ES-I3 (cell line): ENCODE measurements around the gene MRPS26.
A peak's percentile ranks its signal among the peaks of the same experiment; 100 is the strongest.
"Not testable (repeated sequence)": the region's sequence is repeated elsewhere in the genome, so short reads cannot be mapped to it uniquely, and the experiment has no call there.

ENCODE experiments used
- H3K36me3 ChIP-seq: 2 replicates; pipeline ENCODE4 v1.6.1; 2013; ENCODE audit warnings: mild to moderate bottlenecking, low read length, control low read depth, moderate library complexity; ENCODE audit not compliant: insufficient read depth
- H3K4me1 ChIP-seq: 2 replicates; pipeline ENCODE4 v1.6.1; 2013; ENCODE audit warnings: mild to moderate bottlenecking, control low read depth, low read length; ENCODE audit not compliant: insufficient read depth
- H3K9ac ChIP-seq: 2 replicates; pipeline ENCODE4 v1.6.1; 2013; ENCODE audit warnings: low read depth, mild to moderate bottlenecking, low read length, moderate library complexity
- H3K9me3 ChIP-seq: 2 replicates; pipeline ENCODE4 v1.6.1; 2013; ENCODE audit warnings: mild to moderate bottlenecking, low read length, moderate library complexity; ENCODE audit not compliant: control insufficient read depth, insufficient read depth

The MRPS26 gene

DNA sequence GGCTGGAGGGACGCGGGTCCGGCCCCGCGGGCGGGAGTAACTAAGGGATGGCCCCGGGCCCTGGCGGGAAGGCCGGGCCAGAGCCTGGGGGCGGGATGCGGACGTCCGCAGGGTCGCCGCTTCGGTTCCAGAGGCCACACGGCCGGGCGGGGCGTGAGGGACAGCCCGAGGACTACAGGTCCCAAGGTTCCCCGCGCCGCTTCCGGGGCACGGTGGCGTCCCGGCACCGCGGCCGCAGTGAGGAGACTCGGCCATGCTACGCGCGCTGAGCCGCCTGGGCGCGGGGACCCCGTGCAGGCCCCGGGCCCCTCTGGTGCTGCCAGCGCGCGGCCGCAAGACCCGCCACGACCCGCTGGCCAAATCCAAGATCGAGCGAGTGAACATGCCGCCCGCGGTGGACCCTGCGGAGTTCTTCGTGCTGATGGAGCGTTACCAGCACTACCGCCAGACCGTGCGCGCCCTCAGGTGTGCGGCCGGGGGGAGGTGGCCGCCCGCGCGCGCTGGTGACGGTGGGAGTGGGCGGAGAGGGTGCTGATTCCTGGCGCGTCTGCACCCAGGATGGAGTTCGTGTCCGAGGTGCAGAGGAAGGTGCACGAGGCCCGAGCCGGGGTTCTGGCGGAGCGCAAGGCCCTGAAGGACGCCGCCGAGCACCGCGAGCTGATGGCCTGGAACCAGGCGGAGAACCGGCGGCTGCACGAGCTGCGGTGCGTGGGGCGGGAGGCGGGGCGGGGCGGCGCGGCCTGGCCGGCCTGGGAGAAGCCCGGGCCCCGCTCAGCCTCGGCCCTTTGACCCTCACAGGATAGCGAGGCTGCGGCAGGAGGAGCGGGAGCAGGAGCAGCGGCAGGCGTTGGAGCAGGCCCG lies at the start of gene MRPS26:
Gene MRPS26 (plus strand): TSS at position 237 of the 861 bp plus-strand sequence. CDS start 17 bp downstream, at position 254.
- Histone ChIP-seq H3K9me3 (no peaks in the 10 kb centered on the region), H3K4me1 (peaks cover 11% of the 10 kb centered on the region), H3K36me3 (peaks cover 13% of the 10 kb centered on the region), H3K9ac (peak within 1 kb of the TSS; percentile 91)

DNA sequence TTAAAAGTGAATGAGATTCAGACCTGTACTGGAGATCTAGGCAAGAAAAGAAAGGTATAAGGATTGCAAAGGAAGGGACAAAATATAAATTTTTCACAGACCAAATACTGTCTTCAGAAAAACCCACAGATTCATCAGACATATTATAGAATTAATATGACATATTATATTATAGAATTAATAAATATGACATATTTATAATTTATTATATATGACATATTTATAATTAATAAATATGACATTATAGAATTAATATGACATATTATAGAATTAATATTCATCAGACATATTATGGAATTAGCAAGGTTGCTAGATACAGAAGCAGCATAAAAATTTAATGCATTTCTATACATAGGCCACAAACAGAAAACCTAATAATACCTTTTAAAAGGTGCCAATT lies 47.1 kb upstream of the MRPS26 start:
- Histone ChIP-seq H3K4me1 (no peaks in the 10 kb centered on the region; the same call in 1 of the 2 replicates), H3K36me3 (no peaks in the 10 kb centered on the region), H3K9me3 (no peaks in the 10 kb centered on the region), H3K9ac (no peak overlapping the region)

DNA sequence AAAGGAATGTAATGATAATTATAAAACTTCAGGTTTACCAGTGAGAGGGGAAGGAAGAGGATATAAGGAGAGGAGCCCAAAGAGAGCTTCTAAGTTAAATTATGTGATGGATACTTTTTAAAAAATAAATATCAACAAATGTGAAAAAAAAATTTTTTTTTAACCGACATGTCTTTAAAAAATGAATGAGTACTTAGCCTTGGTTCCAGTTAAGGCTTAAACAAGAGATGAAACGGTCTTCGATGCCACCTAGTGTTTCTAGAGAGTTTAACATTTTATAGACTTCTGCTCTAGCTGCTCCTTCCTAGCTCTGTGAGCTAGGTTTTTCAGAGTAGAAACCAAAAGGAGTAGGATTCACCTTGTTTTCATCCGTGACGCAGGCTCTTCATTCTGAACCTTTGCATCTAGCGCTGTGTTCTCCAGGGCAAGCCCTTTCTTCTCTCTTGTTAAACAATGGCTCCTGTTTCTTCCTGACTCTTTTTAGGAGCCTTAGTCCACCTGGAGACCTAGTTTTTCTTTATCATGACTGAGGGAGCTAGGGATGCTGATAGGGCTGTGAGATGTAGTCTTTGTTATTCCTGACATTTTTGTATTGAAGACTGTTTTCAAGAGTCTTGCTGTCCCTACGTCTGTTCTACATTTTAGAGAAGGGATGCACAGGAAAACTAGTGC lies 44.9 kb upstream of the MRPS26 start:
- H3K36me3 ChIP-seq, result no peaks in the 10 kb centered on the region; the same call in 1 of the 2 replicates
- H3K9ac ChIP-seq, result no peak overlapping the region

DNA sequence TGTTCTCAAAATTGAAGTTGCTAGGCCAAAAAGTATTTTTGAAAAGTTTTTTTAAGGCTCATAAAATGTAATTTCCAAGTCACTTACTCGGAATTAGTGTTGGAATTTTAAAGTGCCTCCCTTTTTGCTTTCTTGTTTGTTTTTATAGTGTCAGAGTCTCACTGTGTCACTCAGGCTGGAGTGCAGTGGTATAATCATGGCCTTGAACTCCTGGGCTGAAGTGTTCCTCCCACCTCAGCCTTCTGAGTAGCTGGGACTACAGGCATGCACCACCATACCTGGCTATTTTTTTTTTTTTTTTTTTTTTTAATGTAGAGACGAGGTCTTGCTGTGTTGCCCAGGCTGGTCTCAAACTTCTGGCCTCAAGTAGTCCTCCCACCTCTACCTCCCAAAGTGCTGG lies 42.4 kb upstream of the MRPS26 start:
- peaks cover 5% of the 10 kb centered on the region for H3K36me3 ChIP-seq
- H3K4me1 ChIP-seq, result peaks cover 3% of the 10 kb centered on the region; the same call in 1 of the 2 replicates
- no peak overlapping the region for H3K9ac ChIP-seq
- no peaks in the 10 kb centered on the region for H3K9me3 ChIP-seq

More for the DNA sequence above, 44.9 kb upstream of the MRPS26 start:
- Histone ChIP-seq H3K9me3 (no peaks in the 10 kb centered on the region), H3K4me1 (peaks cover 3% of the 10 kb centered on the region; the same call in 1 of the 2 replicates)

DNA sequence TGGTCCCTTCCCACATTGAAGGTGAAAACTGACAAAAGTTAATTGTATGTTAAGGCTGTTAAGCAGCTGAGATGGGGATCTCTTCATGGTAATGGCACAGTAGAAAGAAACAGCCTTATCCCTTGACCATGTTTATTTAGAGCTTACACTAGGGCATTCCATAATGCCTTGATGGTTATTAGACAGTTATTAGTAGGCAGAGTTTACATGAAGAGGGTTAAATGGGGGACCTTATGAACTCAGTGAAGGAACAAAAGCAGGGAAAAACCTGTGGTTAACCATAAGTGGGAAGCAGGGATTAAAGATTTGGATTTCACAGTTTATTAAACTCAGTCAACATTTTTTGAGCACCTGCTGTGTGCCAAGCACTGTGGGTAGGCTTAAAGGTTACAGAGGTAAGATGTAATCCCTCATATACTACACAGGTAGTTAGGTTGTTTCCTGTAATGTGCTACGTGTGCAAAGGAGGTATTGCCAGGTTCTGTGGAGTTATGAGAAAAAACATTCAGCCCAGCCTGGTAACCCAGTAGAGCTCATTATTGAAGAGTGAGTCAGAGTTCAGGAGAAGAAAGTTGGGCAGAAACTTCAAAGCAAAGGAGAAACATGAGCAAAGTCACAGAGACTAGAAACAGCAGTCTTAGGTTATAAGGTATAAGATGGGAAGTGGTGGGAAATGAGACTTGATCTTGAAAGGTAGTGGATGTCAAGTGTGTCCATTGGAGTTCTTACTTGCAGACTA lies 34.7 kb upstream of the MRPS26 start:
- peaks cover 6% of the 10 kb centered on the region for H3K36me3 ChIP-seq
- H3K9me3 ChIP-seq, result no peaks in the 10 kb centered on the region
- no peaks in the 10 kb centered on the region for H3K4me1 ChIP-seq
- no peak overlapping the region for H3K9ac ChIP-seq

DNA sequence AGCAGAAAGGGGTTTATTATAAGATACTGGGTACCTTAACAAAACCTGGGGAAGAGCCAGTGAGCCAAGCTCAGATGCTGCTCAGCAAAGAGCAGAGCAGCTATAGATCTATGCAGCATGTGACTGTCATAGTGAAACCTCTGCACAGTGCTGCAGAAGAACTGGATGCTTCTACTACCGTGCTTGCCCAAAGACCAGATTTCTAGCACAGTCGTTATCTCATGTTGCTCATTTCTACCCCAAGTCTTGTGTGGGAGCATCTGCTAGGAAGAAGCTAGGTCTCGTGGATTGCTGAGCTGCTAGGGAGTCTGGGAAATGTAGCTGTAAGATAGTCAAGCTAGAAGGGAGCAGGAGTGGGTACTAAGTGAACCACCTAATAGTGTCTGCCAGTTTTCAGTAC lies 34.1 kb upstream of the MRPS26 start:
- Histone ChIP-seq H3K36me3 (peaks cover 6% of the 10 kb centered on the region), H3K9me3 (no peaks in the 10 kb centered on the region), H3K9ac (no peak overlapping the region), H3K4me1 (no peaks in the 10 kb centered on the region)

DNA sequence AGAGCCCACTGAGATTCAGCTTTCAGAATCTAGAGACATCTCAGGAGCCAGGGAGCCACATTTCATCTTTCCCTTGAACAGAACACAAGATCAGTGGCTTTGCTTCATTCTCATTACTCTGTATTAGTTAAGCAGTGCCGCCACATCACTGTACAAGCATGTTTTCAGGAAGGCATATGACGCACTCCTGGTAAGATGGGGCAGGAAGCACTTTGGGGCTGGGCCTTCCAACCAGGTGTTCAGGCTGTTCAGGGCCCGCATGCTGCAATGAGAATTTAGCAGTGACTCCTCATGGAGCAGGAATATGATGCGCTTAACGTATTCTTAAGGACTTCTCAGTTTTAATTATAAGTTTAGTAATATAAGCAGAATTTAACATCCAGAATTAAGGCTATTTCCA lies 32.1 kb upstream of the MRPS26 start:
- H3K4me1 ChIP-seq, result no peaks in the 10 kb centered on the region
- H3K36me3 ChIP-seq, result peaks cover 11% of the 10 kb centered on the region; the same call in 1 of the 2 replicates
- no peak overlapping the region for H3K9ac ChIP-seq
- no peaks in the 10 kb centered on the region for H3K9me3 ChIP-seq

DNA sequence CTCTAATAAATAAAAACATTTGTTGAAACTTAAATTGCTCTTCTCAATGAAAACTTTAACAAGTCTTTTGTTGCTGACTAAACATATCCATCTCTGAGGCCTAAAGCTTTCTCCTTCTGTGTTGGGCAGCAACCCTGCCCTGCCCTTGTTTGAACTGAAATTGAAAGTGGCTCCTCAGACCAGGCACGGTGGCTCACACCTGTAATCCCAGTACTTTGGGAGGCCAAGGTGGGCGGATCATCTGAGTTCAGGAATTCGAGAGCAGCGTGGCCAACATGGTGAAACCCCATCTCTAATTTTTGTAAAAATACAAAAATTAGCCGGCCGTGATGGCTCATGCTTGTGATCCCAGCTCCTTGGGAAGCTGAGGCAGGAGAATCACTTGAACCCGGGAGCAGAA lies 31.7 kb upstream of the MRPS26 start:
- Histone ChIP-seq H3K9ac (no peak overlapping the region), H3K36me3 (peaks cover 11% of the 10 kb centered on the region; the same call in 1 of the 2 replicates), H3K9me3 (no peaks in the 10 kb centered on the region), H3K4me1 (no peaks in the 10 kb centered on the region)

DNA sequence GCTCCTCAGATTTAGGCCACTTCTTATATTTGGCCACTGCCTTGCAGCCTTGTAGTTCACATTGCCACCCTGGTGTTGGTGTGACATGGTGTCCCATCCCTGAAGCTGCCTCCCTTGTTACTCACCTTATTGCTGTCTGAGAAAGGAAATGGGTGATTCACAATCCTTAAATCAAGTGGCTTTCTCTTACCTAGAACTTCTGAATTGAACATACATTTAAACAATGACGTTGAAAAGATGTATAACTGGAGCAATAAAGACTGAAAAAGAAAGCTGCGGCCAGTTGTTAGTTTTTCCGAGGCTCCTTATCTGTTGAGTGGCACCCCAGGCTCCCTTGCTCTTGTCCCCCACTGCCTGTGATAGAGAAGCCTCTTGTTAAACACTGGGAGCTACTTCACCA lies 31.2 kb upstream of the MRPS26 start:
- Histone ChIP-seq H3K36me3 (peaks cover 11% of the 10 kb centered on the region; the same call in 1 of the 2 replicates), H3K9ac (no peak overlapping the region), H3K4me1 (no peaks in the 10 kb centered on the region), H3K9me3 (no peaks in the 10 kb centered on the region)

DNA sequence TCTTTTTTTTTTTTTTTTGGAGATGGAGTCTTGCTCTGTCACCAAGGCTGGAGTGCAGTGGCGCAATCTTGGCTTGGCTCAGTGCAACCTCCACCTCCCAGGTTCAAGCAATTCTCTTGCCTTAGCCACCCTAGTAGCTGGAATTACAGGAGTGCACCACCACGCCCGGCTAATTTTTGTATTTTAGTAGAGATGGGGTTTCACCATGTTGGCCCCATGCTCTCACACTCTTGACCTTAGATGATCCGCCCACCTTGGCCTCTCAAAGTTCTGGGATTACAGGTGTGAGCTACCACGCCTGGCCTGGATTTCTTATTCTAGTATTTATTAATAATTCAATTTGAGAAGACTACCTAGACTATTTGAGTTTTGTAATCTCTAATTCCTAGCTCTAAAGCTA lies 30.6 kb upstream of the MRPS26 start:
- not testable (repeated sequence) for H3K4me1 ChIP-seq, H3K9ac ChIP-seq, H3K9me3 ChIP-seq
- H3K36me3 ChIP-seq, result peaks cover 12% of the 10 kb centered on the region; the same call in 1 of the 2 replicates

DNA sequence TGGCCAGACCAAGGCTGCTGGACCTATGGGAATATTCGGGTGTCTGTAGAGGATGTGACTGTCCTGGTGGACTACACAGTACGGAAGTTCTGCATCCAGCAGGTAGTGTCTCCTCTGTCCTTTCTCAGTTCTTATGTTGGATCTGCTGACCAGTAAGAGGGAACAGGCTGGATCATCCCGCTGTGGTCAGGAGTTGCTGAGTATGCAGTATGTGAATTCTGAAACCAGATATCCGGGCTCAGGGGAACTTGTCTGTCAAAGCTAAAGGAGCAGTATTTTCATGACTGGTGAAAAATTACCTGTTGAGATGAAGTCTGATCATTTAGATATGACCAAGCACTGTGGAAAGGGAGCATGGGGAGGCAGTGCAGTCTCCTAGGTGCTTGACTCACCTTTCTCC lies 24.5 kb upstream of the MRPS26 start:
- Histone ChIP-seq H3K4me1 (no peaks in the 10 kb centered on the region), H3K36me3 (peaks cover 23% of the 10 kb centered on the region; the same call in 1 of the 2 replicates), H3K9ac (no peak overlapping the region)

DNA sequence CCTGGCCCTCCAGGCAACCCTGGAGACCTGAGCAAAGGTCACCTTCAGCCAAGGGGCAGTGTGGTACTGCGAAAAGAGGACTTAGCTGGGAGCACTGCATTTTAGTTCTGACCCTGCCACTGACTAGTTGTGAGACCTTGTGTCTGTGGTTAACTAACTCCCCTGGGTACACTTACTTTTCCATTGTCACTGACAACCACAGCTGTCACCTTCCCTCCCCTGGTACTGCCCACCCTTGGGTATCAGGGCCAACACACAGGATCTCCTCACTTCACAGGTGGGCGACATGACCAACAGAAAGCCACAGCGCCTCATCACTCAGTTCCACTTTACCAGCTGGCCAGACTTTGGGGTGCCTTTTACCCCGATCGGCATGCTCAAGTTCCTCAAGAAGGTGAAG lies 24.1 kb upstream of the MRPS26 start:
- Histone ChIP-seq H3K9me3 (no peaks in the 10 kb centered on the region), H3K36me3 (peaks cover 25% of the 10 kb centered on the region; the same call in 1 of the 2 replicates), H3K4me1 (no peaks in the 10 kb centered on the region), H3K9ac (no peak overlapping the region)

More for the DNA sequence above, 24.5 kb upstream of the MRPS26 start:
- no peaks in the 10 kb centered on the region for H3K9me3 ChIP-seq

DNA sequence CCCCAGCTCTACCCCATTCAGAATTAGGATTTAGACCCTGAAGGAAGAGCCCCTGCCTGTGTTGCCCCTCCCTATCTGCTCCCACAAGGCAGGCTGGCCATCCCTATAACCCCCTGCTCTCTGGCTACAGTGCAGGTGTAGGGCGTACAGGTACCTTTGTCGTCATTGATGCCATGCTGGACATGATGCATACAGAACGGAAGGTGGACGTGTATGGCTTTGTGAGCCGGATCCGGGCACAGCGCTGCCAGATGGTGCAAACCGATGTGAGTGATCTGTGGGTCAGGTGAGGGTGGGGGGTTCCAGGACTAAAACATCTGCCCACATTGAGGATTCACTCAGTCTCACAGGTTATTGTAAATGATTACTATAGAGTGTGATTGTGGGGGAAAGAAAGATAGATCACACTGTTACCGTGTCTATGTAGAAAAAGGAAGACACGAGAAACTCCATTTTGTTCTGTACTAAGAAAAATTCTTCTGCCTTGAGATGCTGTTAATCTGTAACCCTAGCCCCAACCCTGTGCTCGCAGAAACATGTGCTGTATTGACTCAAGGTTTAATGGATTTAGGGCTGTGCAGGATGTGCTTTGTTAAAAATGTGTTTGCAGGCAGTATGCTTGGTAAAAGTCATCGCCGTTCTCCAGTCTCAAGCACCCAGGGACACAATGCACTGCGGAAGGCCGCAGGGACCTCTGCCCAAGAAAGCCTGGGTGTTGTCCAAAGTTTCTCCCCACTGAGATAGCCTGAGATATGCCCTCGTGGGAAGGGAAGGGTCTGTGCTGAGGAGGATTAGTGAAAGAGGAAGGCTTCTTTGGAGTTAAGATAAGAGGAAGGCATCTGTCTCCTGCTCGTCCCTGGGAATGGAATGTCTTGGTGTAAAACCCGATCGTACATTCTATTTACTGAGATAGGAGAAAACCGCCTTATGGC lies 23.0 kb upstream of the MRPS26 start:
- not testable (repeated sequence) for H3K9ac ChIP-seq, H3K4me1 ChIP-seq, H3K9me3 ChIP-seq
- peaks cover 17% of the 10 kb centered on the region for H3K36me3 ChIP-seq
